AG09309 (cell line): ENCODE results near the gene MYCBP2.

Experiments
- DNase-seq: peaks from one replicate; pipeline ENCODE4 v3.0.0-alpha.2; 2010; ENCODE audit warnings: low read depth
- H3K4me3 ChIP-seq: 2 replicates; pipeline ENCODE4 v1.5.1; 2011; ENCODE audit warnings: mild to moderate bottlenecking, low read depth, low read length, moderate library complexity; ENCODE audit not compliant: control insufficient read depth
- CTCF ChIP-seq: IDR thresholded peaks from 2 replicates; pipeline ENCODE4 v1.5.1; 2011; ENCODE audit warnings: mild to moderate bottlenecking, low read depth, low read length, inconsistent platforms; ENCODE audit not compliant: insufficient read depth, control insufficient read depth; ENCODE audit errors: missing control alignments

Gene MYCBP2

GRCh38 chr13:77047649-77048343 is 279.1 kb downstream of the MYCBP2 start:
- DNase-seq: no peak
- no peak overlapping the region for H3K4me3 ChIP-seq
- no peak for TF ChIP-seq CTCF

DNA sequence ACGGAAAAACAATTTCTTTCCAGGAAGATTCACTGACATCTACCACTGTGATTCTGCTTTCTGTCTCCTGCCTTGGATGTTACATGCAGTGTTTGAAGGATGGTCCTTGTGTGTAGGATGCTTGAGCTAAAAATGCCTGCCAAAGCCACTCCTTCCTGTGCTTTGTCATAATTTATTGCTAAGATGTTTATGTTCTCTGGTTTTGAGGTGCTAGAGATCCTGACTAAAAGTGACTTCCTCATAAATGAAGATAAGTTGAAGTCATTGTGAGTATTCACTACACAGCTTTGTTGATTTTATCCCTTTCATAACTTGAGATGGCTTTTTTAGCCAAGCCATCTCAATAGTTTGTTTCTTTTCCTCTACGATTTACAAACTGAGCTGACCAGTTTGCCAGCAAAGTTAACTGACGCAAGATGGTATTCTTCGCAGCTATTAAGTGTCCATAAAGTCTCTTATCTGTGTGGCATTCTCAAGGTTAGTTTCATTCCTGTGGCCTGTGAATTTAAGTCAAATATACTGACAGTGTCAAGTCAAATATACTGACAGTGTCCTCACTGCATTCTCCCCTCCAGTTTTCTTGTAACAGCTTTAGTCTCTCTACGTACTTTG is 284.2 kb downstream of the MYCBP2 start:
- DNase-seq: no peak
- no peak for TF ChIP-seq CTCF
- H3K4me3 ChIP-seq: no peak overlapping the region

DNA sequence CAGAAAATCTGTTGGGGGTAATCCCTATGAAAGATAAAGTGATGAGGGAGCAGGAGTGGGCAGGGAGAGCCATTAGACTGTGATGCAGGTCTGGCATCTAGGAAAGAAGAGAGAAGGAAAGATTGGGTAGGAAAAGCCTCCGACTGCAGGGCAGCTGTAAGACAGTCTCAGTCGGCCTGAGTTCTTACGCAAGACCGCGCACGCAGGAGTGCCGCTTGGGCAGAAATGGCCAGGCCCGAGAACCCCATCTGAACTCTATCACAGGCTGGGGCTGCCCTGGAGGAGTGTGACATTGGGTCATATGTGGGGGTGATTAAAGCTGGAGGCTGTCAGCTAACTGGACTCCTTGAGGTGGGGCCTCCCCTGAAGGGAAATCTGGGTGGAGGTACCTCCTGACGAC is 286.1 kb downstream of the MYCBP2 start:
- TF ChIP-seq CTCF: no peak
- no peak overlapping the region for H3K4me3 ChIP-seq
- no peak for DNase-seq

- DNase-seq: no peak
- no peak overlapping the region for H3K4me3 ChIP-seq
- TF ChIP-seq CTCF: no peak
Observed at GRCh38 chr13:77040076-77040475, 286.8 kb downstream of the MYCBP2 start.

GRCh38 chr13:77038907-77039480 is 287.9 kb downstream of the MYCBP2 start:
- no peak overlapping the region for H3K4me3 ChIP-seq
- DNase-seq: no peak
- TF ChIP-seq CTCF: no peak

GRCh38 chr13:77036279-77036678 is 290.6 kb downstream of the MYCBP2 start:
- no peak for TF ChIP-seq CTCF
- no peak overlapping the region for H3K4me3 ChIP-seq
- no peak for DNase-seq

- H3K4me3 ChIP-seq: no peak overlapping the region
- TF ChIP-seq CTCF: no peak
- DNase-seq: peak; percentile 34
Observed at GRCh38 chr13:77034881-77035280, 292.0 kb downstream of the MYCBP2 start.
